ENCODE results near the gene CPPED1.

- TF ChIP-seq ATF3 (IDR thresholded peaks at IDR 0.05) (no peak), RAD21 (IDR thresholded peaks at IDR 0.05) (no peak), TAF1 (conservative IDR thresholded peaks at IDR 0.05) (no peak), REST (IDR thresholded peaks at IDR 0.05) (no peak), CTCF (IDR thresholded peaks at IDR 0.05; ENCODE audit: low read depth, low read length, missing input control) (no peak), JUND (IDR thresholded peaks at IDR 0.05) (no peak), YY1 (IDR thresholded peaks at IDR 0.05) (no peak)
These were observed 25.6 kb upstream of the CPPED1 start for GRCh38 chr16:12829096-12829888.
